K562 (cell line): Measurements from ENCODE around the gene FAM78B. TPM values are rescaled to one million over a fixed set of nuclear protein-coding genes. Genes with fewer than 3 reads are reported as not detected.

Source experiments
- ATAC-seq: fragments of 200-7000 bp; cut with Tn5 transposase; 3 replicates; pipeline ENCODE4 v1.9.1; 2020; ENCODE audit warnings: moderate library complexity
- BruUV-seq: library from RNA; stranded (reverse); fragments of 400-500 nt; replicated peaks from 2 replicates; lab custom pipeline; 2021; lab: Mats Ljungman, UMichigan
- CTCF ChIA-PET: fragments of 300-600 bp; formaldehyde crosslinking; extraction: SDS; loops from one replicate; lab custom pipeline; 2021; ENCODE audit warnings: low intra/inter-chr PET ratio; lab: Yijun Ruan, JAX
- POLR2A ChIA-PET: fragments of 300-600, 350-650 bp; sonication (Branson Sonifier 250); formaldehyde crosslinking; extraction: SDS; loops from one replicate; lab custom pipeline; 2021; ENCODE audit warnings: antibody characterized with exemption, inconsistent platforms; lab: Yijun Ruan, JAX
- DNase-seq, 4 experiments: peaks; one replicate each; pipeline versions ENCODE4 v3.0.0 to v3.0.0-alpha.2; 2011 to 2018; ENCODE audit warnings: low spot score in 3 of 4, mixed read lengths in 3 of 4; ENCODE audit errors: extremely low read depth in 1 of 4
- FAIRE-seq: peaks from 2 replicates; lab custom pipeline; 2011; peaks lifted over from hg19 to GRCh38; lab: Jason Lieb, UNC
- H2AFZ ChIP-seq: 2 replicates; pipeline ENCODE4 v1.6.0; 2011; ENCODE audit warnings: low read depth, low read length, control low read depth, inconsistent platforms
- H3K27ac ChIP-seq: fragments of 200-600 bp; 3 replicates; pipeline ENCODE4 v1.8.0; 2011; ENCODE audit warnings: low read depth, mild to moderate bottlenecking, control low read depth, inconsistent platforms, low read length, moderate library complexity, mixed read lengths; ENCODE audit errors: extremely low read depth
- H3K27me3 ChIP-seq, 2 experiments: fragments of 300-600 bp in 1 of 2; 2 replicates in 1 of 2; 3 replicates in 1 of 2; pipeline versions ENCODE4 v1.6.0 to v1.8.0; 2011; ENCODE audit warnings: inconsistent platforms in 2 of 2, low read length in 2 of 2, mild to moderate bottlenecking in 1 of 2, mixed read lengths in 1 of 2, moderate library complexity in 1 of 2; ENCODE audit not compliant: control insufficient read depth in 2 of 2, insufficient read depth in 2 of 2
- H3K36me3 ChIP-seq: fragments of 300-600 bp; 3 replicates; pipeline ENCODE4 v1.8.0; 2011; ENCODE audit warnings: mild to moderate bottlenecking, low read length, inconsistent platforms; ENCODE audit not compliant: control insufficient read depth, insufficient read depth
- H3K4me1 ChIP-seq, 2 experiments: fragments of 200-600 bp in 1 of 2; replicated peaks in 1 of 2; 2 replicates in 1 of 2; 3 replicates in 1 of 2; pipeline versions ENCODE4 v1.5.1 to v1.8.0; 2011; ENCODE audit warnings: inconsistent platforms in 2 of 2, low read length in 2 of 2, mild to moderate bottlenecking in 1 of 2, mixed read lengths in 1 of 2, moderate library complexity in 1 of 2; ENCODE audit not compliant: control insufficient read depth in 2 of 2, insufficient read depth in 2 of 2
- H3K4me2 ChIP-seq: 2 replicates; pipeline ENCODE4 v1.6.1; 2011; ENCODE audit warnings: low read length, control low read depth, inconsistent platforms, mixed read lengths; ENCODE audit not compliant: insufficient read depth
- H3K4me3 ChIP-seq: fragments of 200-600 bp; sonication (generic), shearing (Covaris generic); 2 replicates; pipeline ENCODE4 v1.5.1; 2016; ENCODE audit warnings: control low read depth, inconsistent platforms
- H3K79me2 ChIP-seq: fragments of 200-600 bp; 3 replicates; pipeline ENCODE4 v1.8.0; 2011; ENCODE audit warnings: low read length, inconsistent platforms; ENCODE audit not compliant: control insufficient read depth, insufficient read depth
- H3K9ac ChIP-seq, 2 experiments: 2 replicates each; pipeline versions ENCODE4 v1.6.0 to v1.6.1; 2011; ENCODE audit warnings: low read depth in 2 of 2, low read length in 2 of 2, control low read depth in 1 of 2, inconsistent platforms in 1 of 2, mild to moderate bottlenecking in 1 of 2, mixed read lengths in 1 of 2; ENCODE audit not compliant: insufficient read depth in 1 of 2
- H3K9me1 ChIP-seq: one replicate; pipeline ENCODE4 v1.6.0; 2011; ENCODE audit warnings: inconsistent platforms, mild to moderate bottlenecking, low read length, moderate library complexity; ENCODE audit not compliant: control insufficient read depth, insufficient read depth
- H3K9me3 ChIP-seq: replicated peaks from 2 replicates; pipeline ENCODE4 v1.5.1; 2011; ENCODE audit warnings: low read depth, low read length, inconsistent platforms; ENCODE audit not compliant: control insufficient read depth, insufficient read depth
- H4K20me1 ChIP-seq: replicated peaks from 2 replicates; pipeline ENCODE4 v1.6.1; 2011; ENCODE audit warnings: low read length, inconsistent platforms, mixed read lengths; ENCODE audit not compliant: control insufficient read depth, insufficient read depth
- CBX8 ChIP-seq: fragments of 200-600 bp; sonication (generic); IDR thresholded peaks from 2 replicates; pipeline ENCODE4 v1.6.1; 2012; ENCODE audit warnings: borderline replicate concordance, mixed run types, low read depth, mild to moderate bottlenecking, moderate library complexity, mixed read lengths, low read length, control low read depth, inconsistent platforms; ENCODE audit not compliant: poor library complexity, severe bottlenecking; ENCODE audit errors: extremely low read depth
- CEBPG ChIP-seq, 3 experiments: fragments of 200-800 bp in 1 of 3; sonication (Bioruptor generic) in 1 of 3; sonication (generic) in 1 of 3; formaldehyde crosslinking in 1 of 3; IDR thresholded peaks in 2 of 3; conservative IDR thresholded peaks in 1 of 3; 2 replicates each; pipeline versions ENCODE4 v1.6.1 to v1.8.0; 2016 to 2022; ENCODE audit warnings: missing compliant biosample characterization in 2 of 3, missing genetic modification characterization in 2 of 3, mild to moderate bottlenecking in 1 of 3, missing genetic modification reagents in 1 of 3
- CEBPZ ChIP-seq: fragments of 150-350 bp; IDR thresholded peaks from 2 replicates; pipeline ENCODE4 v1.6.1; 2014; ENCODE audit warnings: low read depth, mild to moderate bottlenecking, low read length, borderline replicate concordance
- E2F6 ChIP-seq, 2 experiments: IDR thresholded peaks; 2 replicates each; pipeline ENCODE4 v1.6.1; 2011; ENCODE audit warnings: borderline replicate concordance in 1 of 2, control low read depth in 1 of 2, low read depth in 1 of 2, low read length in 1 of 2, mild to moderate bottlenecking in 1 of 2, mixed read lengths in 1 of 2, moderate library complexity in 1 of 2; ENCODE audit not compliant: insufficient read depth in 1 of 2, insufficient read length in 1 of 2, poor library complexity in 1 of 2, severe bottlenecking in 1 of 2; ENCODE audit errors: extremely low read depth in 1 of 2
- HMG20A ChIP-seq: fragments of 450-650 bp; formaldehyde crosslinking; conservative IDR thresholded peaks from 2 replicates; pipeline ENCODE4 v1.4.0; 2020; ENCODE audit warnings: mild to moderate bottlenecking, mixed read lengths
- NFE2 ChIP-seq: IDR thresholded peaks from 2 replicates; pipeline ENCODE4 v1.6.1; 2014; ENCODE audit warnings: antibody characterized with exemption, low read depth
- NFRKB ChIP-seq: fragments of 450-650 bp; IDR thresholded peaks from 2 replicates; pipeline ENCODE4 v1.6.1; 2016; ENCODE audit warnings: low read depth
- TAL1 ChIP-seq: fragments of 450-650 bp; IDR thresholded peaks from 2 replicates; pipeline ENCODE4 v1.6.1; 2016; ENCODE audit warnings: mild to moderate bottlenecking
- TCFL5 ChIP-seq: fragments of 250-450 bp; sonication (Bioruptor Pico); conservative IDR thresholded peaks from 2 replicates; pipeline ENCODE4 v1.6.1; 2021; ENCODE audit warnings: mild to moderate bottlenecking, moderate library complexity, matching md5 sums
- WGBS: fragments of 100-300 bp; shearing (Covaris generic); methylation state at CpG from one replicate; pipeline ENCODE4 v1.1.6; 2016; ENCODE audit warnings: low coverage, mixed read lengths; ENCODE audit not compliant: insufficient coverage; ENCODE audit errors: missing lambda C conversion rate; 5-methylcytosine and 5-hydroxymethylcytosine counted together
- in situ Hi-C: fragments of 300-500 bp; cut with MboI; formaldehyde crosslinking; loops from 4 replicates; pipeline ENCODE4 v1.15.0; 2018; ENCODE audit warnings: inconsistent platforms, mixed read lengths
- intact Hi-C: fragments of 100-400 bp; cut with micrococcal nuclease; formaldehyde crosslinking; loops from 2 replicates; pipeline ENCODE4 v1.14.2; 2022
- polyA plus RNA-seq, 8 experiments: library from polyadenylated mRNA; depleted of rRNA in 4 of 8; stranded (reverse) in 5 of 8; unstranded in 3 of 8; fragments of >200 nt; fragmentation: Nextera tagmentation in 2 of 8; fragmentation: Illumina TruSeq in 1 of 8; extraction: Ambion mirVana in 2 of 8; extraction: Trizol in 1 of 8; gene quantifications; 2 replicates each; pipeline versions ENCODE4 v1.2.1 to v1.2.3, GENCODE V29; 2011 to 2014; ENCODE audit warnings: inconsistent platforms in 1 of 8, missing spikeins in 1 of 8
- total RNA-seq, 7 experiments: library from RNA; depleted of rRNA in 6 of 7; stranded (reverse); fragments of >200 nt in 6 of 7; fragmentation: Illumina TruSeq in 2 of 7; extraction: Trizol in 2 of 7; gene quantifications; 2 replicates each; pipeline versions ENCODE4 v1.2.1 to v1.2.3, GENCODE V29; 2011 to 2021; ENCODE audit warnings: low replicate concordance in 1 of 7

The FAM78B gene
- total and polyA plus RNA-seq, 9 of the 15 experiments (the other 6 are each of a cell fraction or from before 2014, with no cell fraction given), result 0.04 to 0.43 (median 0.29) TPM; not detected in 1

GRCh38 chr1:166152978-166153377, 13.8 kb downstream of the FAM78B start:
- CTCF ChIA-PET, result no interaction called here
- in situ Hi-C loops, result no loop called here

More at GRCh38 chr1:166152978-166153377, 13.8 kb downstream of the FAM78B start:
- DNase-seq, result no peak
- WGBS, result 3% methylated on average over 2 of the region's 2 CpGs
- Histone ChIP-seq H2AFZ (no peak overlapping the region), H3K27me3 (peaks cover 2 to 13% of the 10 kb centered on the region in 2 experiments; a peak in 3 of 5 replicates), H3K36me3 (no peaks in the 10 kb centered on the region), H3K4me1 (no peaks in the 10 kb centered on the region), H3K9ac (no peak overlapping the region), H4K20me1 (peaks cover 3% of the 10 kb centered on the region; the same call in 1 of the 2 replicates), H3K79me2 (no peaks in the 10 kb centered on the region), H3K27ac (no peak overlapping the region), H3K4me2 (no peak overlapping the region), H3K9me3 (no peaks in the 10 kb centered on the region), H3K9me1 (peaks cover 3% of the 10 kb centered on the region), H3K4me3 (no peak overlapping the region)
- TF ChIP-seq TCFL5, result no peak
- no peak for TF ChIP-seq NFRKB
- no peak for TF ChIP-seq CBX8
- no peak for TF ChIP-seq CEBPG (CRISPR knock-in tag; IDR thresholded peaks at IDR 0.05)
- no peak for TF ChIP-seq CEBPG (tag; conservative IDR thresholded peaks at IDR 0.05 in 1 of 2, IDR thresholded peaks at IDR 0.05 in 1 of 2)
- TF ChIP-seq TAL1, result no peak
- no peak for TF ChIP-seq CEBPZ
- no peak for TF ChIP-seq HMG20A (CRISPR knock-in tag)
- no peak for TF ChIP-seq NFE2
- TF ChIP-seq E2F6 (IDR thresholded peaks at IDR 0.05; ENCODE audit: borderline replicate concordance in 1 of 2, extremely low read depth in 1 of 2, insufficient read depth in 1 of 2, insufficient read length in 1 of 2, low read depth in 1 of 2, low read length in 1 of 2, poor library complexity in 1 of 2, severe bottlenecking in 1 of 2), result no peak
- intact Hi-C loops, result no loop called here
- FAIRE-seq, result peak; percentile 42
- POLR2A ChIA-PET, result interaction anchor here (0.7 to 0.9 kb wide), 2 partner anchors 16 to 22 kb away, joined by 3 read pairs; no protein-coding TSS in a partner anchor
- ATAC-seq, result no peak
- no TSS peak for BruUV-seq
